ENCODE data around the gene RAB31.
A peak's percentile ranks its signal among the peaks of the same experiment; 100 is the strongest.

The RAB31 gene

DNA sequence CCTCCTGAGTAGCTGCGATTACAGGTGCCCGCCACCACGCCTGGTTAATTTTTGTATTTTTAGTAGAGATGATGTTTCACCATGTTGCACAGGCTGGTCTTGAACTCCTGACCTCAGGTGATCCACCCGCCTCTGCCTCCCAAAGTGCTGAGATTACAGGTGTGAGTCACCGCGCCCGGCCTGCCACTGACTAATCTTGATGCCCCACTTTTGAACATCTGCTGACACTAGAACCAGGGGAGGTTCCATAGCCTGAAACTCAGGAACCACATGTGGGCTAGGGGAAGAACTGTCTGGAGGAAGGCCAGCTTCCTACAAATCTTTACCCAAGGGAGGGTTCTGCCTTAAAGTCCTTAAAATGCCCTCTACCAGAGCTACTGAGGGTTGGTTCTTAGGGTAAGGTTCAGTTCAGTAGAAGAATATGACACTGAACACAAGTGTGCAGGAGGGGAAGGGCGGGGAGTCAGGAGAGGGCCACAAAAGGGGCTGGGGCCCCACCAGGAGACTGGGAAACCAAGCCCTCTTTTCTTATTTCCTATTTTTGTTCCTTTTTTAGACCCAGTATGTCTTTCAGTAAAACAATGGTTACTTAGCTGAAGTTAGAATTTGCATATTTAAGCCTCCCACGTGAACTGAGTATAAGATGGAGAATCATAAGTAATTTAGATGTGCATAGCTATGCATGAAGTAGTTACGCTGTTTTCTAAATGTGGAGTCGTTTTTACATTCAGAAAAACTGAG is 6.3 kb upstream of the RAB31 start:
- no peaks in the 10 kb centered on the region for H3K79me2 ChIP-seq
- no peak overlapping the region for H3K27ac ChIP-seq
- no peak overlapping the region for H3K4me2 ChIP-seq (ENCODE audit: low read length)
- TF ChIP-seq, protein P1, sequence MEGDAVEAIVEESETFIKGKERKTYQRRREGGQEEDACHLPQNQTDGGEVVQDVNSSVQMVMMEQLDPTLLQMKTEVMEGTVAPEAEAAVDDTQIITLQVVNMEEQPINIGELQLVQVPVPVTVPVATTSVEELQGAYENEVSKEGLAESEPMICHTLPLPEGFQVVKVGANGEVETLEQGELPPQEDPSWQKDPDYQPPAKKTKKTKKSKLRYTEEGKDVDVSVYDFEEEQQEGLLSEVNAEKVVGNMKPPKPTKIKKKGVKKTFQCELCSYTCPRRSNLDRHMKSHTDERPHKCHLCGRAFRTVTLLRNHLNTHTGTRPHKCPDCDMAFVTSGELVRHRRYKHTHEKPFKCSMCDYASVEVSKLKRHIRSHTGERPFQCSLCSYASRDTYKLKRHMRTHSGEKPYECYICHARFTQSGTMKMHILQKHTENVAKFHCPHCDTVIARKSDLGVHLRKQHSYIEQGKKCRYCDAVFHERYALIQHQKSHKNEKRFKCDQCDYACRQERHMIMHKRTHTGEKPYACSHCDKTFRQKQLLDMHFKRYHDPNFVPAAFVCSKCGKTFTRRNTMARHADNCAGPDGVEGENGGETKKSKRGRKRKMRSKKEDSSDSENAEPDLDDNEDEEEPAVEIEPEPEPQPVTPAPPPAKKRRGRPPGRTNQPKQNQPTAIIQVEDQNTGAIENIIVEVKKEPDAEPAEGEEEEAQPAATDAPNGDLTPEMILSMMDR (IDR thresholded peaks at IDR 0.05): no peak
- H3K27me3 ChIP-seq (ENCODE audit: control insufficient read depth, insufficient read depth, low read length): no peaks in the 10 kb centered on the region
- H3K36me3 ChIP-seq (ENCODE audit: control insufficient read depth, insufficient read depth, low read length): no peaks in the 10 kb centered on the region
- no peak overlapping the region for H2AFZ ChIP-seq
- no peak overlapping the region for H3K4me3 ChIP-seq (ENCODE audit: low read depth, low read length)
- H3K4me1 ChIP-seq: no peaks in the 10 kb centered on the region
- H3K9ac ChIP-seq: no peak overlapping the region
- H3K9me3 ChIP-seq (ENCODE audit: control insufficient read depth, low read length): no peaks in the 10 kb centered on the region

DNA sequence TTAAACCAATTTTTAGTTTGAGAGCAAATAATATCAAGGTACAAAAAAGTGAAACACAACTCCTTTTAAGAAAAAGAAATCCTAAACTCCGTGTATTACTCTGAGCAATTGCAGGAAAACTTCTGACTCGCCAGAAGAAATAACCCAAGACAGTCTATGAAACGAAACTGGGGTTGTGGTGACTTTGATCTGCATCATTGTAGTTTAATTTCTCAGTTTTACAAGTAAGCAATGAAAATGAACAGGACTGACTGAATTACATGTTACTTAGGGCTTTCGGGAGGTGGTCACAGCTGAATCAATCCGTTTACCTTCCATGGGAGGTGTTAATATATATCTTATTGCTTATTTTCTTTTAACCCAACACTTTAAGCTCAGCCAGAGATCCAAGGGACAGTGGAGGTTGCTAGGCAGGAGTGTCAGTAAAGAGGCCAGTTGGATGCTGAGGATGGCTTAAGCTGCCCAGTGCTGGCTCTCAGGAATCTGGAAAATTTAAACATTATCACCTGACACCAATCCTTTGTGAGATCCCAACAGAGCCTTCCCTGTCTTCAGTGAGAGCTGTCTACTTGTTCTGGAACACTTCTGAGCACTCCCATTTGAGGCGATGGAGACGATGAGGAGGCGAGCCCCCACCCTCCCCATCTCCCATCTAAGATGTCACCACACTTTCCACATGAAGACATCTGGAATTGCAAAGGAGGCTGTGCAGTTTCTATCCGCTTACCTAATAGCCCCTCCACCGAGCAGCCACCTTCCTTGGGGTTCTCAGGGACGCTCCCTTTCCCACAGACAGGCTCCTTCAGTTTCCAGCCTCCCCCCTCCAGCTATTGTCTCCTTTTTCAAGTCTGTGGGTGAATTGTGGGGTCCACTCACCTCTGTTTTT is 3.6 kb upstream of the RAB31 start:
- Histone ChIP-seq H3K36me3 (ENCODE audit: control insufficient read depth, insufficient read depth, low read length) (no peaks in the 10 kb centered on the region), H3K9me3 (ENCODE audit: control insufficient read depth, low read length) (no peaks in the 10 kb centered on the region), H3K4me2 (ENCODE audit: low read length) (no peak overlapping the region), H3K4me3 (ENCODE audit: low read depth, low read length) (no peak overlapping the region), H2AFZ (peak overlapping the region; percentile 24), H3K27me3 (ENCODE audit: control insufficient read depth, insufficient read depth, low read length) (no peaks in the 10 kb centered on the region), H3K27ac (no peak overlapping the region), H3K4me1 (no peaks in the 10 kb centered on the region), H3K79me2 (no peaks in the 10 kb centered on the region), H3K9ac (no peak overlapping the region)
- TF ChIP-seq, protein P1 (IDR thresholded peaks at IDR 0.05): no peak

DNA sequence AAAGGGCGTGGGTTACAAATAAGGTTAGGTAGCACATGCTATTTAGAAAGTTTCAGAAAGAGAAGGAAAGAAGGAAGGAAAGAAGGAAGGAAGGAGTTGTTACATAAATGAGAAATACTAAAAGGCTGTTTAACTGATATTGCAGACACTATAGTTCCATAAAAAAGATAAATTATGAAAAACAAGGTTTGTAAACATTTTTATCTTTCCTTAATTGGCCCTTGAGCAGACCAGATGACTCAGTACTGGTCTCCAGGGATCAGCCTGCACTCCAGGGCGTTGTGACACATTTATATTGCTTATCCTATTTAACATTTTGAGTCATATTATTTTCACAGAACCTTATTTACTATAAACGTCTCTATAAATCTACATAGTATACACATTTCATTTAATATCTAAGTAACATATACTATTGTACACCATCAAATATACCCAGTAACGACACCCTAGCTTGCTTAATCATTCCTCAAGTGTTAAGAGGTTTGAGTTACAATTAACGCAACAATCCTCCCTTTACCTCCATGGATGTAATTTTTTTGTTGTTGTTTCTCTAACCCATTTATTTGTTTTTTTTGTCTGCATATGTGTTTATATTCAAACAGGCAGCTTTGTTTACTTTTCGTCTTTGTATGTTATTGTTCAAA is 2.8 kb upstream of the RAB31 start:
- TF ChIP-seq, protein P1 (IDR thresholded peaks at IDR 0.05): no peak
- Histone ChIP-seq H3K79me2 (no peaks in the 10 kb centered on the region), H3K4me3 (ENCODE audit: low read depth, low read length) (no peak overlapping the region), H3K27ac (no peak overlapping the region), H3K9ac (no peak overlapping the region), H3K4me2 (ENCODE audit: low read length) (no peak overlapping the region), H3K4me1 (no peaks in the 10 kb centered on the region), H2AFZ (no peak overlapping the region), H3K36me3 (ENCODE audit: control insufficient read depth, insufficient read depth, low read length) (no peaks in the 10 kb centered on the region), H3K27me3 (ENCODE audit: control insufficient read depth, insufficient read depth, low read length) (no peaks in the 10 kb centered on the region), H3K9me3 (ENCODE audit: control insufficient read depth, low read length) (no peaks in the 10 kb centered on the region)

DNA sequence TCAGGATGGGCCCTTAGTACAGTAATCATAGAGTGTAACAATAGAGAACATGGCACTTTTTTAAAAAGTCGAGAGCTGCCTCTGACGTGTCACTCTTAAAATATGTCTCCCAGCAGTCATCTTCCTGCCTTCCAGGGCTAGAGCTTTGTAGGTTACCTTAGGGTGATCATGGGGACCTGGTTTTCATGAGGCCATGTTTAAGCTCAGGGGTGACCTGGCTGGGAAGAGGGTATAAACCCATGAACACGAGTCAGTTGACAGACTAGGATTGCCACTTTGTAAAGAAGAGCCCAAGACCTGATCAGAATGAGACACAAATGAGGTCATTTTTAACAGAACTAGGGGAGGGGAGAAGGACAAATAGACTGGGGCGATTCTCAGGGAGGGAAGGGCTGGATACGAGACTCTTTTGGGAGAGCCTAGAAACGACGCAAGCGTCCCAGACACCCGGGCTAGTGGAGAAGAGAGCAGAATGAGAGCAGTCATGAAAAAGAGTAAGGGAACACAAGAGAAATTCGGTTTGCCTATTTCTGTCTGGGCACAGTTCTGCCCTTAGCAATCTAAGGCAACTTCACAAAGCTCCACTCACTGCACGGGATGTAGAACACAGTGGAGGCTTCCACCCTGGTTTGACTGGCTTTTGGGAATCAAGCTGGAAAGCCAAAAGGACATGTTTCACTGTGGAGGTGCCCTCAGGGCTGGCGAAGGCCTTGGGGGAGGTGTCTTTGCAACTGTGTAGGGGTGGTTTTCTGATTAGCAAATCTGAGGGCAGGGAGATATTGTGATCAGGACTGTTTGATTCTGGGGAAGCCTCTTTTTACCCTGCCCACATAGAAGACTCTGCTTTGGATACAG is 1.8 kb upstream of the RAB31 start:
- no peaks in the 10 kb centered on the region for H3K36me3 ChIP-seq (ENCODE audit: control insufficient read depth, insufficient read depth, low read length)
- H3K27me3 ChIP-seq (ENCODE audit: control insufficient read depth, insufficient read depth, low read length): no peaks in the 10 kb centered on the region
- no peaks in the 10 kb centered on the region for H3K9me3 ChIP-seq (ENCODE audit: control insufficient read depth, low read length)
- H3K79me2 ChIP-seq: no peaks in the 10 kb centered on the region
- H3K9ac ChIP-seq: no peak overlapping the region
- H3K27ac ChIP-seq: no peak overlapping the region
- peak overlapping the region; percentile 9 for H2AFZ ChIP-seq
- H3K4me1 ChIP-seq: no peaks in the 10 kb centered on the region
- H3K4me2 ChIP-seq (ENCODE audit: low read length): no peak overlapping the region
- TF ChIP-seq, protein P1 (IDR thresholded peaks at IDR 0.05): no peak
- H3K4me3 ChIP-seq (ENCODE audit: low read depth, low read length): no peak overlapping the region
